ENCODE results near the gene MAPK8IP3.

DNA sequence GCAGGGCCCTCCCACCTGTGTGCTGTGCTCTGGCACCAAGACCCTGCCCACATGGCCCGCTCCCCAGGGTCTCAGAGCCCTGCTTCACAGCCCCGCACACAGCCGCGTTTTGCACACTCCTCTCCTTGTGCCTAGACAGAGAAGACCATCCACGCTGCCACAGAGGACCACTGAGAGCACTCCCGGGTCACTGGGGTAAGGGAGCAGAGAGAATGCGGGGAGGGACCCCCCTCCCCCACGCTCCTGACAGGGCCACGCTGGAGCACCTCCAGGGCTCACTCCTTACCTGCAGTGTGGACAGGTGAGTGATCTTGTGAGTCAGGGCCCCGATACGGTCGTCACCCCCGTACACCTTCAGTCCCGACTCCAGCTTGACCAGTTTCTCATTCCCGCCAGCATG, 113.6 kb downstream of the MAPK8IP3 start:
- TF ChIP-seq EP300 (IDR thresholded peaks at IDR 0.05; ENCODE audit: borderline replicate concordance): no peak
- no peak for TF ChIP-seq REST (IDR thresholded peaks at IDR 0.05; ENCODE audit: low read depth)
- no peak for TF ChIP-seq RAD21 (IDR thresholded peaks at IDR 0.05; ENCODE audit: low read depth)
- TF ChIP-seq TCF12 (IDR thresholded peaks at IDR 0.05; ENCODE audit: low read depth): no peak
- TF ChIP-seq, protein P1, sequence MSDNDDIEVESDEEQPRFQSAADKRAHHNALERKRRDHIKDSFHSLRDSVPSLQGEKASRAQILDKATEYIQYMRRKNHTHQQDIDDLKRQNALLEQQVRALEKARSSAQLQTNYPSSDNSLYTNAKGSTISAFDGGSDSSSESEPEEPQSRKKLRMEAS (IDR thresholded peaks at IDR 0.05): no peak
- no peak for TF ChIP-seq TAF1 (IDR thresholded peaks at IDR 0.05; ENCODE audit: low read depth)
- no peak for TF ChIP-seq NFIC (IDR thresholded peaks at IDR 0.05)
- TF ChIP-seq CREB1 (IDR thresholded peaks at IDR 0.05; ENCODE audit: low read depth): no peak
- TF ChIP-seq YY1 (IDR thresholded peaks at IDR 0.05; ENCODE audit: low read depth): no peak
- TF ChIP-seq CEBPB (IDR thresholded peaks at IDR 0.05): no peak
- no peak for TF ChIP-seq EGR1 (IDR thresholded peaks at IDR 0.05)
- TF ChIP-seq ZBTB7A (IDR thresholded peaks at IDR 0.05; ENCODE audit: low read depth): no peak
